Measurements from ENCODE around the gene TMEM270. TPM values are rescaled to one million over a fixed set of nuclear protein-coding genes. Genes with fewer than 3 reads are reported as not detected.

TMEM270 gene
- total RNA-seq, 1 donor from 2014 or later: not detected

DNA sequence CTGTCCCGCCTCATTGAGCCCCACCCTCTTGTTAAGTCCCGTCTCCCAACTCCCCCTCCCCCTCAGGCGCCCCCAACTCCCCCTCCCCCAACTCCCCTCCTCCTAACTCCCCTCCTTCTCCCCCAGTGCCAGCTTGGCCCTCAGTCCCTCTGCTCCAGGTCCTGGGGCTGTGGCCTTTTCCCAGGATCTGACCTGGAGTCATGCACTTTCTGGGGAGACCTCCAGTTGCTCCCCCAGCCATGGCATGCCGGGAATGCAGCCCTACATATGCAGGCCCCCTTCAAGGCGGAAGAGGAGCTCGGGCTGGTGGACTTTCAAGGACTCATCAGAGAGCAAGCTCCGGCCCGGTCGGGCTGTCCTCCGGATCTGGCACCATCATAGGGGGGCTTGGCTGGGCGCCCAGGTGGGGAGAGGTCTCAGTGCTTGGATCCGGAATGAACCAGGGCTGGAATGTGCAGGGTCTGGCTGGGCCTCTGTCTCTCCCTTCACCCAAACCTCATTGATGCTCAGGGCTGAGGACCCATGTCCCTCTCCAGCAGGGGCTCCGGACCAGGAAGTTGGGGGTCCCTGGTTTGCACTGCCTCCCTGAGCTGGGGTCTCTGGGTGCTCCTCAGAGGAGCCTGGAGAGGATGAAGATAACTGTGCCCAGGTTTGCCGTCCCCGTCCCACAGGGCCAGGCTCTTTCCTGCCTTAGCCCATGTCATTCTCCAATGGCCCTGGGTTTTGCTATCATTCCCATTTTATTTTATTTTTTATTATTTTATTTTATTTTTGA is 41.1 kb downstream of the TMEM270 start:
- Mint-ChIP-seq H3K4me1 (ENCODE audit: low read depth) (no peaks in the 10 kb centered on the region), H3K4me3 (no peak overlapping the region), H3K9me3 (no peaks in the 10 kb centered on the region), H3K36me3 (ENCODE audit: low read depth) (no peaks in the 10 kb centered on the region), H3K27me3 (ENCODE audit: insufficient read depth) (peaks cover 3% of the 10 kb centered on the region), H3K27ac (no peak overlapping the region)
- intact Hi-C loops (cut with micrococcal nuclease): no loop called here
- DNase-seq (ENCODE audit: low spot score): no peak

DNA sequence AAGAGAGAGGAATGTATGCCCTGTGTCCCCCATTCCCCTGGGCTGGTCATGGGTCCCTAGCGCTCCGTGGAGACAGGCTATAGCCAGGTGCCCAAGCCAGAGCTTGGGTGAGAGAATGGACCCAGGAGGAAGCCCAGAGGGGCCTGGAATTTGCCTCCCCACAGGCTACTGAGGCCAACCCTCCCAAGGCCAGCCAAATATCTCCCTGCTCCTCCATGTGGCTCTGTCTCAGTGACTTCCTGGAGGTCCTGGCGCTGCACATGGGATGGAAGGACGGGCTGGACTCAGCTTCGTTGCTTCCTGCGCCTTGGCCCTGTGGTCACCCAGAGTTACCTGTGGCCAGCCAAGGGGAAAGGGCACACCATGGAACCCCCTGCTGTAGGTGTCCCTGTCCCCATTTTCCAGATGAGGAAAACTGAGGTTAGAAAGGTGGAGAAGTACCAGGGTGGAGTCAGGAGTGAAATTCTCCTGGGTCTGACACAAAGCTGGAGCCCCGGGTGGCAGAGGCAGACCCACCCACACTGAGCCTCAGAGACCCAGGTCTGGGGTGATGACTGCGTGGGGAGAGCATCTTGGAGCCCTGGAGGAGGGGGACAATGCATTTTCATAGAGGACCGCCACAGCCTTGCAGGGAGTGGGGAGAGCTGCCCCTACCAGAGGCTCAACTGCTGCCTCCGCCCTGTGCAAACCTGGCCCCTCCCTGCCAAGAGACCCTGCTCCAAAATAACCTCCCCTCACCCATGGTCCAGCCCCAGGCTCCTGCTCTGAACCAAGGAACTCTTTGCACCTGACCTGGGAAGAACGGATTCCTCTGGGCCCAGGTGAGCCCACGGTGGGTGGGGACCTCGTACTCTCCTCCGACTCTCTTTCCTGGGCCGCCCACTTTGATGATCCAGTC is 42.6 kb downstream of the TMEM270 start:
- Mint-ChIP-seq H3K36me3 (ENCODE audit: low read depth) (no peaks in the 10 kb centered on the region), H3K4me1 (ENCODE audit: low read depth) (no peaks in the 10 kb centered on the region), H3K4me3 (no peak overlapping the region), H3K9me3 (no peaks in the 10 kb centered on the region), H3K27me3 (ENCODE audit: insufficient read depth) (peaks cover 1% of the 10 kb centered on the region), H3K27ac (no peak overlapping the region)
- intact Hi-C loops (cut with micrococcal nuclease): no loop called here
- DNase-seq (ENCODE audit: low spot score): no peak

DNA sequence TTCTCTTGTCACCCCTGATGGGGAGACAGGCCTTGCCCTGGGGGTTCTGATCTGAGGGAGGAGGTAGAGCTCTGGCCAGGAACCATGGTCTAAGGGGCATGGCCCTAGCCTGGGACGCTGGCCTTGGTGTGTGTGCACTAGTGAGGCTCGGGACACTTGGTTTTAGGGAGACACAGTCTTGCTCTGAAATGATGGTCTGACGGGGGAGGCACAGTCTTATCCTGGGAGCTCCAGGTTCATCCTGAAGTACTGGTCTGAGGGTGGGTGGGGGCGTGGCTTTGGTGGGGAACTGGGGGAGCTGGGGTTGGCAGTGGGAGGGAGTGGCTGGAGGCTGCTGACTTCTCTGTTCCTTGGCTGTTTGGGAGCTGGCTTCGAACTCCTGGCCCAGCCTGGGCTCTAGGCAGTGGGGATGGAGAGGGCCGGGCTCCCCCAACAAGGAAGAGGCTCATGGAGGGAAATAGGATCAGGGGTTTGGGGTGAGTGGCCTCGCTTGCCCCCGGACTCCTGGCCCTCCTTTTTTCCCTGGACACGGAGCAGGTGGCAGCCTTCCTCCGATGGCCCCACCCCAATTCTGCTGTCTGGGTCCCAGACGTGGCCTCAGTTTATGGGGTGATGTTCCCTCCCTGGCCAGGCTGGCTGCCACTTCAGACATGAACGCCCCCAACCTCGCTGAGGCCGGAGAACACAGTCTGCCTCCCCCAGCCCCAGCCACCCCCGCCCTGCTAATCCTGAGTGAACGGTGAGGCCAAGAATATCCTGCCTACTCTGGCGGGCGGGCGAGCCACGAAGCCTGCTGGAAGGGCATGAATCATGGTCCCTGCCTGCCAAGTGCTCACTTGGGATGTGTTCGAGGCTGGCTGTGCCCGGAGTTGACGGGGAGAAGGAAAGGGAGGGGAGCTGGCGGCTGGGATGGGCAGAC is 43.5 kb downstream of the TMEM270 start:
- H3K4me3 Mint-ChIP-seq: no peak overlapping the region
- H3K27me3 Mint-ChIP-seq (ENCODE audit: insufficient read depth): peaks cover 1% of the 10 kb centered on the region
- no peaks in the 10 kb centered on the region for H3K4me1 Mint-ChIP-seq (ENCODE audit: low read depth)
- H3K27ac Mint-ChIP-seq: no peak overlapping the region
- no peaks in the 10 kb centered on the region for H3K9me3 Mint-ChIP-seq
- H3K36me3 Mint-ChIP-seq (ENCODE audit: low read depth): no peaks in the 10 kb centered on the region
- intact Hi-C loops (cut with micrococcal nuclease): no loop called here
- no peak for DNase-seq (ENCODE audit: low spot score)

DNA sequence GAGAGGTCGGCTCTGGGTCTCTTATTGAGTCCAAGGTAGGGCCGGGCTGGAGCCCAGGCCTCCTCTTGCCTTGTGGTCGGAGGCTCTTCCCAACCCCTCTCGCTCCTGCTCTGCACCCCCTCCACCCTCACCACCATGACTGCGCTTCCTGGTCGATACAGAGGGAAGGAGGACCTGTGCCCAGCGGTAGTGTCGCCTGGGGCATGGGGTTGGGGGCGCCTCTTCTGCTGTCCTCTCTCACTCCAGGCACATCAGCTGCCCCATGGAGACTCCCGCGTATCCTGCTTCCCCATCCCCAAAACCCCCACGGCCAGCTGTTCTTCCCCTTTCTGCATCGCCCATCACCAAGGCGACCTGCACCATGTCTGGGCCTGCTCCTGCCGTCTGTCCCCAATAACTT is 44.4 kb downstream of the TMEM270 start:
- H3K36me3 Mint-ChIP-seq (ENCODE audit: low read depth): no peaks in the 10 kb centered on the region
- no peaks in the 10 kb centered on the region for H3K4me1 Mint-ChIP-seq (ENCODE audit: low read depth)
- no peaks in the 10 kb centered on the region for H3K9me3 Mint-ChIP-seq
- intact Hi-C loops (cut with micrococcal nuclease): no loop called here
- no peak overlapping the region for H3K4me3 Mint-ChIP-seq
- no peak for DNase-seq (ENCODE audit: low spot score)
- H3K27me3 Mint-ChIP-seq (ENCODE audit: insufficient read depth): peaks cover 1% of the 10 kb centered on the region
- H3K27ac Mint-ChIP-seq: no peak overlapping the region

DNA sequence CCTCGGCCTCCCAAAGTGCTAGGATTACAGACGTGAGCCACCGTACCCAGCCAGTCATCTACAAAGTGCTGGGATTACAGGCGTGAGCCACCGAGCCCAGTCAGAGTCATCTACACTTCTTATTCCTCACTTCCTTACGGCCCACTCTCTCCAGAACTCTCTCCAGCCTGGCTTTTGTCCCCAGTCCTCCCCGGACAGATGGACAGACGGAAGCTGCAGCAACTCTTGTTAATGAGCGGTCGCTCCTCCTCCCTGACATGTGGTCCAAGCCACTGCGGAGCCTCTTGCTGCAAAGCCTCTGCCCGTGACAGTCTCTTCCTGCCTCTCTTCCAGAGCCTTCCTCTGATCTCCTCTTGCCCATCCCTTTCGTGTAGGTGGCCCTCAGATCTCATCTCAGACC is 45.9 kb downstream of the TMEM270 start:
- no peak for DNase-seq (ENCODE audit: low spot score)
- Mint-ChIP-seq H3K9me3 (no peaks in the 10 kb centered on the region), H3K4me3 (no peak overlapping the region), H3K27me3 (ENCODE audit: insufficient read depth) (peaks cover 1% of the 10 kb centered on the region), H3K27ac (no peak overlapping the region), H3K4me1 (ENCODE audit: low read depth) (no peaks in the 10 kb centered on the region), H3K36me3 (ENCODE audit: low read depth) (no peaks in the 10 kb centered on the region)
- intact Hi-C loops (cut with micrococcal nuclease): no loop called here

DNA sequence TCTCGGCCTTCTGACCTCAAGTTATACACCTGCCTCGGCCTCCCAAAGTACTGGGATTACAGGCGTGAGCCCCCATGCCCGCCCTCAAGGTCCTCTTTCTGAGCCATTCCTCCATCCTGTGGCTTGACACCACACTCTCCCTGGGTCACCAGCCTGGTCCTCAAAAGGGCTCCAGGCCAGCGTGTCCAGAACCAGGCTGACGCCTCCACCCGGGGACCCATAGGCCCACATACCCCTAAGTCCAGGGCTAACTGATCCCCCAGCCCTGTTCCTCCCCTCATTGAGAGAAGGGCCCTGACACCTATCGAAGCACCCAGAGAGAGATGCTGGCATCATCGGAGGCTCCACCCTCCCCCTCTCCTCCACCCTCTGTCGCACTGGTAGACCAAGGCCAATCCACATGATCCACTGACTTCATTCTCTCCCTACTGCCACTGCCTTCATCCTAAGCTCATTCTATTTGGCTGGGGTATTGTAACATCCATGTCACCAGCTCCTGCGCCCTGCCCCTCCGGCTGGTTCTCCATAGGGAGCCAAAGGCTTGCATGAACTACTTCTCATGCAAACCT is 46.7 kb downstream of the TMEM270 start:
- Mint-ChIP-seq H3K27ac (no peak overlapping the region), H3K36me3 (ENCODE audit: low read depth) (no peaks in the 10 kb centered on the region), H3K27me3 (ENCODE audit: insufficient read depth) (peaks cover 1% of the 10 kb centered on the region), H3K4me3 (no peak overlapping the region), H3K9me3 (no peaks in the 10 kb centered on the region), H3K4me1 (ENCODE audit: low read depth) (no peaks in the 10 kb centered on the region)
- DNase-seq (ENCODE audit: low spot score): no peak
- intact Hi-C loops (cut with micrococcal nuclease): no loop called here

DNA sequence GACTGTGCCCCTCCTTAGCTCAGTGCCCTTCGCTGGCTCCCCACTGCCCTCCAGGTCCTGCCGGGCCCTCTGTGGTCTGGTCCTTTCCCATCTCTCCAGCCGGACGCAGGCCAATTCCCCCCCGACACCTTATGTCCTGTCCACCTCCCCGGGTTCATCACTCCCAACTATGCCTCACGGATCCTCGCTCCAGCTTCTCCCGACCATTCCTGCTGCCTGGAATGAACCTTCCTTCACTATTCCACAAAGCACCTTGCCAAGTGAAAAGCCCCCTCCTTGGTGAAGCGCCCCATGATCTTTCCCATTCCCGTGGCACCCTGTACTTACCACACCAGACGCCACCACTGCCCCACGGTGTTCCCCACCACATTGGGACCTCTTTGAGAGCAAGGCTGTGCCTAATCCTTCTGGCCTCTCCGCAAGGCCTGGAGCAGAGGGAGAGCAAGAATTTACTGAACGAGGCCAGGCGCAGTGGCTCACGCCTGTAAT is 47.2 kb downstream of the TMEM270 start:
- intact Hi-C loops (cut with micrococcal nuclease): no loop called here
- Mint-ChIP-seq H3K27me3 (ENCODE audit: insufficient read depth) (peaks cover 1% of the 10 kb centered on the region), H3K36me3 (ENCODE audit: low read depth) (no peaks in the 10 kb centered on the region), H3K9me3 (no peaks in the 10 kb centered on the region), H3K4me1 (ENCODE audit: low read depth) (no peaks in the 10 kb centered on the region), H3K4me3 (no peak overlapping the region), H3K27ac (no peak overlapping the region)
- DNase-seq (ENCODE audit: low spot score): no peak

DNA sequence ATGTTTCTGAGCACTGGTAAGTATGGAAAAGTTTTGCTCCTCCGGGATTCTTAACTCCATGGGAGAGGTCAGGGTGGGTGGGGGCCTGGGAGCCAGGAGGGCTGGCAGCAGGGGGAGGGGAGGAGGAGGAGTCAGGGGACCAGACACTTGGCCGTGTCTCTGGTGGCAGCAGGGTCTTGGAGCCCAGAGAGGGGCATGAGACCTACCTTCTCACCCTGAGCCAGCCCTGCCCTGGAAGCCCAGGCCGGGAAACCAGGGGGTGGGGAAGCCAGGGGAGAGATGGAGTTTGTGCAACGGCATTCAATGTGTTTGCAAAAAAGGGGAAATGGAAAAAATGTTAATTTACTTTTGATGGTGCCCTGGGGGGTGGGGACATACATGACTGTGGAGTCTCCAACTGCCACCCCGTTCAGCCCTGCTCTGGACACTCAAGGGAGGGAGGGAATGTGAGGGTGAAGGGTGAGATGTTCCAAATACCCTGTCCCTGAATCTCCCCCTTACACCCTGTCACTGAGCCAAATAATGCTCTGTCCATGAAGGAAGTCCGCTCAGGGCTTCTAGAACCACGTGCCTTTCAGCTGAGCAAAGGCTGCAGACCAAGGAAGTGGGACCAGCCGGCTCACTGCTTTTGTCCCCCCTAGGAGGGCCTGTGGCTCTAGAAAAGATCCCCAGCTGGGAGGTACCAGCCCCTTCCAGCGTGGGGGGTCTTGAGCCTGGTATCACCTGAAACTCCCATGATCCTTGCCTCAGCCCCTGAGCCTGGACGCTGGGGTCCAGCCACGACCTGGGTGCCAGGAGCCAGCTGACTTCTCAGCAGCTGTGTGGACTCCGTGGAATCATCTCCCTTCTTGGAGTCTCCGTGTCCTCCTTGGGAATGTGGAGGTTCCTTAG is 48.3 kb downstream of the TMEM270 start:
- H3K36me3 Mint-ChIP-seq (ENCODE audit: low read depth): no peaks in the 10 kb centered on the region
- H3K9me3 Mint-ChIP-seq: no peaks in the 10 kb centered on the region
- no peak overlapping the region for H3K4me3 Mint-ChIP-seq
- H3K4me1 Mint-ChIP-seq (ENCODE audit: low read depth): no peaks in the 10 kb centered on the region
- peaks cover 1% of the 10 kb centered on the region for H3K27me3 Mint-ChIP-seq (ENCODE audit: insufficient read depth)
- no peak for DNase-seq (ENCODE audit: low spot score)
- intact Hi-C loops (cut with micrococcal nuclease): no loop called here
- no peak overlapping the region for H3K27ac Mint-ChIP-seq

DNA sequence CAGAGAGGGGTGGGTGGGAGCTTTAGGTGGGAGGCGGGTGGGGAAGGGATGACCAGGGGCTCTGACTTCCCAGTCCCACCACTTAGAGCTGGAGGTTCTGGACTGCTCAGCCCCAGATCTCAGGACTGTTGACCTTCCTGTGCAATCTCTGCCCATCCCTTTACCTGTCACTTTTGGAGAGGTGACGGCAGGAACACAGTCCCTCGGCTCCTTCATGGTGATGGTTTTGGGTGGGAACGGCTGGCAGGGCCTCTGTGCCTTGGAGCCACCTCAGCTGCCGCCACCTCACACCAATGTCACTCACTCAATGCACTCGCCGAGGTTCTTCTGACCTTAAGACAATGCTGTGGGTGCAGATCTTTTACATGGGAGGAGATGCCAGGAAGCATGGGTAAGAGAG is 49.0 kb downstream of the TMEM270 start:
- H3K4me1 Mint-ChIP-seq (ENCODE audit: low read depth): no peaks in the 10 kb centered on the region
- DNase-seq (ENCODE audit: low spot score): no peak
- no peaks in the 10 kb centered on the region for H3K9me3 Mint-ChIP-seq
- no peak overlapping the region for H3K4me3 Mint-ChIP-seq
- intact Hi-C loops (cut with micrococcal nuclease): no loop called here
- H3K27ac Mint-ChIP-seq: no peak overlapping the region
- no peaks in the 10 kb centered on the region for H3K36me3 Mint-ChIP-seq (ENCODE audit: low read depth)
- H3K27me3 Mint-ChIP-seq (ENCODE audit: insufficient read depth): peaks cover 1% of the 10 kb centered on the region

DNA sequence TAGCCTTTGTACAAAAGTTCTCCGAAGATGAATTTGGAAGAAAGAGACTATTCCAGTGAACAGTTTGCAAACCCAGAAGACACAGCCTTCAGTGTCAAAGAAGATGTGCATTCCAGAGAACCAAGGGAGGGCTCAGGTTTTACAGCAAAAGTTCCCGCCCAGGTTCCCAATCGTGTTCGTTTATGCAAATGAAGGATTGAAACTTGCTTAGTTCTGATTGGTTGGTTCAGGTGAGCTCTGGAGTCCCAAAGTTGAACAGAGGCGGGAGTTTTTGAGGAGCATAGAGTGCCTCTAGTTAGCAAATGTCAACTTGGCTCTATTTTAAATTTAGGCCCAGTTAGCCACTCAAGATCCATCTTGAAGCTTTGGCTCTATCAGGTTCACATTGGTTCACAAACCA is 51.3 kb downstream of the TMEM270 start:
- no peaks in the 10 kb centered on the region for H3K9me3 Mint-ChIP-seq
- H3K27ac Mint-ChIP-seq: no peak overlapping the region
- no peak for DNase-seq (ENCODE audit: low spot score)
- intact Hi-C loops (cut with micrococcal nuclease): no loop called here
- no peaks in the 10 kb centered on the region for H3K4me1 Mint-ChIP-seq (ENCODE audit: low read depth)
- no peak overlapping the region for H3K4me3 Mint-ChIP-seq
- H3K36me3 Mint-ChIP-seq (ENCODE audit: low read depth): no peaks in the 10 kb centered on the region
- H3K27me3 Mint-ChIP-seq (ENCODE audit: insufficient read depth): peaks cover 1% of the 10 kb centered on the region

Data from activated T-helper 1 cell treated with anti-CD3 and anti-CD28 coated beads, Interleukin-12 subunit alpha, Interleukin-12 subunit beta, Interleukin-2, Interleukin-4 antibody, amounts not matched to agents 30 ng/mL and 10 ng/mL and 1 ng/mL, durations not matched to agents 14 hours and 24 hours and 36 hours (primary cell).